ENCODE data around the gene TSPO2.

TSPO2 gene

DNA sequence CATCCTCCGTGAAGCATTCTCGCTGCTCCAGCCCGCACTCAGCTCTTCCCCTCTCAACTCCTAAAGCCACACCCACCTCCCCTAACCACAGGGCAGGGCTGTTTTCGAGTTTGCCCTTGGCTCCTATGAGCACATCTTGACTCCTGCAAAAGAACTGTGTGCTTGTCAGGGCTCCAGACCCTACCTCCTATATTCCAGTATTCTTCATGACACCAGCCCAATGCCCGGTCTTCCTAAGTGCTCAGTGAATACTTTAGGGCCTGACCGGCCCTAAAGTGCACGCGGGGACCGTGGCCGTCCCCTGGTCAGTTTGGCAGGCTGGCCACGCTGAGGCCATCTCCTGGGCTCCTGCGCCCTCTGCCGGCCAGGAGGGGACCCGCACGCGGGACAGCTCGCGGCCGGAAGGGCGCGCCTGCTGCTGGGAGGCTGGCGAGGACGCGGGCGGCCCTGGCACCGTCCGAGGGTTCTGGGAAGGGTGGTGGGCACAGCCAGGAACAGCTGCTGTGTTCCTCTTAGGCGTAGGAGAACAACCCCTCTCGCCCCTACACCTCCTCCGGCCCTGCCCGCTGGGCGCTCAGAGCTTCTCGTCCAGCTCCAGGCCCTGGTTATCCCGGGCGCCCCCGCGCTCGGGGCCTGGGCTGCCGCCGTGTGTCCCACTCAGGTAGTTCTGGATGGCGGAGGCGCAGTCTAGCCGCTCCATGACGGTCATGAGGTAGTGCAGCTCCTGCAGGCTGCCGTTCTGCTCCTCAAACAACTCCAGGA is 14.3 kb upstream of the TSPO2 start:
- DNase-seq: no peak

DNA sequence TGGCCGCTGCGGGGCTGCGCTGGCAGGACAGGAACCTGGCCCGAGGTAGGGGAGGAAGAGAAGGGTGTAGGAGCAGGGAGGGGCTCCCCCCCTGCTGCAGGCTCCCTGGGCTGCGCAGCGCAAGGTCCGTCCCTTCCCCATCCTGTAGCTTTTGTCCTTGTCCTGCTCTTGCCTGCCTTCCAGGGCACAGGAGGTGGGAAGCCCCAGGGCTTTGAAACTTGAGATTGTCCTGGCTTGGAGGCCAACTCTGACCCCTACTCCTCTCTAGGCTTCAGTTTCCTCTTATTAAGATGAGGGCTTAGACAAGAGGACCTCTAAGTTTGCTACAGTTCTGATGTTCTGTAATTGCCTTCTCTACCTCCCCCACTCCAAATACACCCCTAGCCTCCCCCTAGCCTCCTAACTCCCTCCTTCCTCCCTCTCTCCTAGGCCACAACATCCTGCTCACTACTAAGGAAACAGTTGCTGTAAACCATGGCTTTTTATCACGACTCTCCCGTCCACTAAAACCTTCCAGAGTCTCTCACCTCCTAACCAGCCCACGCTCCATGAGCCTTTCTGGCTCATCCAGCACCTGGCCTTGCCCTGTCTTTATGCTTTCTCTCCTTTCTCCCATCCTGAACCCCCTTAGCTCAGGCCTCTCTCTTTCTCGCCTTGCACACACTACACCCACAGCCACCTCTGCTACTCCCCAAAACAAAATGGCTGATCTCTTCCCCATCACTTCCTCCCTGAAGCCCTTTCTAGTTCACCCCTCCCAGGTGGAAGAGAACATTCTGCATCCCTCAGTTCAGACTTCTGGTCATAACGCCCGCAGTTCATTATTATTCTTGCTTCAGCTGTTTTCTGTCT is 13.5 kb upstream of the TSPO2 start:
- DNase-seq: no peak

DNA sequence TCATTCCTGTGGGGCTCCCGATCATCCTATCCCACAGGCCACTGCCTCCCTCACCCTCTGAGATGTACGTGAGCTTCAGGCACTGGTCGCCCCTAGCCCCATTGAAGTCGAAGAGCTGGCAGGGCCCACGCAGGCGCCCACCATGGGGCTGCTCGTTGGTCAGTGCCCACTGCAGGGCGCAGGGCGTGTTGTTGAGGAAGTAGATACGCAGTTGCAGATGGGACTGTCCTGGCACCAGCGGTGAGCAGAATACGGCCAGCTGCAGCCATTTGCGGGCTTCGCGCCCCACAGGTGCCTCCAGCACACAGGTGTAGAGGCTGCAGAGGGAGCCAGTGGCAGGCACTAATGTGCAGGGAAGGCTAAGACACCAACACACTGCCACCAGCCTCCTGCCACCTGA is 9.4 kb upstream of the TSPO2 start:
- no peak for DNase-seq

DNA sequence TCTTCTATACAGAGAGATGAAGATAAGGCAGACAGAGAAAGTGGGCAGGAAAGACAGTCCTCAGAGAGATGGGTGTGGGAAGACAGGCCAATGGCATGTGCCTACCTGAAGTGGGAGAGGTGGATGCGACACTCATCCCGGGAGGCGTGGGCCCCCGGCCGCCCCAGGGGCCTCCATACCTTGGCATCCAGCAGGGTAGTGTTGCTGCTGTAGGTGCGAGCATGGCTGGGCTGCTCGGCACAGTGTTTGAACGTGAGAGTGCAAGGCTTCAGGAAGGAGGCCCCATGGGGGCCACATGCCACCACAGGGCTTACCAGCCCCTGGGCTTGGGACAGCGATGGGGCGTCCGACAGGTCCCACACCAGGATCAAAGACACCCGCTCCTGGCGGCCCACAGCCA is 8.5 kb upstream of the TSPO2 start:
- no peak for DNase-seq

DNA sequence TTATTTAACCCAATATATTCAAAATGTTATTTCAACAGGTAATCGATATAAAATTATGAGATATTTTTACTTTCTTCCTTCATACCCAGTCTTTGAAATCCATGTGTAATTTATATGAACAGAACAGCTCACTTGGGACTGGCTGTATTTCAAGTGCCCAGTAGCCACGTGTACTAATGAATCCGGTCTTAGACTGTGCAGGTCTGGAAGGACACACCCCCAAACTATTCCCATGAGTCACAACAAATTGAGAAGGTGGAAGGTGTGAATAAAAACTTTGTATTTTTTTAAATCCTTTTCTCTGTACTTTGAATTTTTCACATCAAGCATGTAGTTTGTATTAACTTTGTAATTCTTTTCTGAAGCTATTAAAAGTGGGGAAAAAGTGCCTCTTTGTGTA is 6.1 kb upstream of the TSPO2 start:
- DNase-seq: no peak

GRCh38 chr6:41036601-41037000 is 5.7 kb upstream of the TSPO2 start:
- DNase-seq: no peak

- no peak for DNase-seq
Measured at GRCh38 chr6:41037107-41037900, 5.0 kb upstream of the TSPO2 start.

DNA sequence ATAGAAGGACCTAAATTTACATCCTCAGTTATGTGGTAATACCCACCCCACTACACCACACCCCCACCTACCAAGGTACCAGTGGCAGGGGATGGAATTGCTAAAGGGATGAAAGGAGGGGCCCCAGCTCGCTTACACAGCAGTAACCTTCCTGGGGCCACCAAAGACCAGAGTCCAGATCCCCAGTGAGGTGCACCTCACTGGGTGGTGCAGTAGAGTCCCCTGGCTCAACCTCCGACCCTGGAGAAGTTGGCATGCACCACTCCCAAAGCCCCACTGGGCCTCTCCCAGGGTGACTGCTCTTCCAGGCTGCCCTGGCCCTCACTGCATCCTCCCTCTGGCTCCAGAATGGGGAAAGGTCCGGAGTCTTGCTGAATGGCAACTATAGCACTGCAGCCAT is 4.1 kb upstream of the TSPO2 start:
- no peak for DNase-seq

DNA sequence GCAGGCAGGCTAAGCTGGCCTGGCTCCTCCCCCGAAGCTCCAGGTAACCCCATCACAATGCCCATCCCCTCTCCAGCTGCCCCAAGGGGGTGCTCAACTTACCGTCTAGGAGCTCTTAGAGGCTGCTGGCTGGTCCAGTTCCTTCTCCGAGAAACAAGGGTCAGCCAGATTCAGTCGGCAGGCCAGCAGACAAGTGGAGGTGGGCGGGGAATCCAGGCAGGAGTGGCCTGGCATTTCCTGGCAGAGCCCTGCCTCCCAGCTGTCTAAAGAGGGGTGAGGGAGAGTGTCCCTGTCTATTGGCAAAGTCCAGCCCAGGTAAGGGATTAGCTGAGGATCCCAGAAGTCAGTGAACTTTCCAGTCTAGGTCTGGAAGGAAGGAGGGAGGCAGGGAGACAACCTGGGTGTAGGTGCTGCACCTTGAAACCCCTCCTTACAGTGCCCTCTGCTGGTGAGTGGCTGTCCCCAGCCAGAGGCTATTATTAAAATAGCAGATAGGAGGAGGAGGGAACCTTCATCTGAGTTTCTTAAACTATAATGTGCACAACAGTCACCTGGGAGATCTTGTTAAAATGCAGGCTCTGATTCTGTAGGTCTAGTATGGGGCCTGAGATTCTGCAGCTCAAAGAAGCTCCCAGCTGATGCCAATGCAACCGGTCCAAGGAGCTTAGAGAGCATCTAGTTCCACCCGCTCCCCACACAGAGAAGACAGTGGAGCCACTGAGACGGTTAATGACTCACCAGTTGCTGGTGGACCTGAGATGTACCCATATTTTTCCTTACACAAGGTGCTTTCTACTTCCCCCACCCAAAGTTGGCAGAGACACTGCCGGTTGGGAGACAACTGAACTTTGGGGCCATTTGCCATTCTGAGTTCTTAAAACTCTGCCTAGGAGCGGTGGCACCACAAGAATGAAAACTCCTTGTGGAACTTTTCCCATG is 2.9 kb upstream of the TSPO2 start, which contains the start of gene UNC5CL:
Gene UNC5CL (minus strand): TSS at position 162 of the 939 bp plus-strand sequence. CDS start 4,147 bp downstream, outside the sequence.
- peak; percentile 66 for DNase-seq

- no peak for DNase-seq
Measured at GRCh38 chr6:41040101-41040939, 1.9 kb upstream of the TSPO2 start.

GRCh38 chr6:41040940-41041536 is 1.2 kb upstream of the TSPO2 start:
- DNase-seq: no peak

DNA sequence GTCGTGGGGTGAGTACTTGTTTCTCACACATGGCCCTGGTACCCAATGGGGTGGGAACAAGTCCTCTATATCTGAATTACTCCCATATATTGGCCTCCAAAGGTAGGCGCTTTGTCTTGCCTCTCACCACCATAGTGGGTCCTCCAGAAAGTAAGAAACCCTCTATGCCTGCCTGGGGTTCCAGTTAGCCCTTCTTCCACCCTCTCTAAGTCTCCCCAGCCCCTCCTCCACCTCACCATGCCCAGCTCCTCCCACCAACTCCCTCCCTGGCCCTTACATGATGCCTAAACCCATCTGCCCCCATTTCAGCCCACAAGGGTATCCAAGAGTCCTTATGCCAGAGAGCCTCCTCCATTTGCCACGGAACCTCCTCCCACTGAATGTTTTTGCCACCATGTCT is 884 bp downstream of the TSPO2 start:
- DNase-seq: no peak

GRCh38 chr6:41045664-41046063 is 3.4 kb downstream of the TSPO2 start:
- no peak for DNase-seq

- no peak for DNase-seq
Measured at GRCh38 chr6:41046084-41046483, 3.8 kb downstream of the TSPO2 start.

DNA sequence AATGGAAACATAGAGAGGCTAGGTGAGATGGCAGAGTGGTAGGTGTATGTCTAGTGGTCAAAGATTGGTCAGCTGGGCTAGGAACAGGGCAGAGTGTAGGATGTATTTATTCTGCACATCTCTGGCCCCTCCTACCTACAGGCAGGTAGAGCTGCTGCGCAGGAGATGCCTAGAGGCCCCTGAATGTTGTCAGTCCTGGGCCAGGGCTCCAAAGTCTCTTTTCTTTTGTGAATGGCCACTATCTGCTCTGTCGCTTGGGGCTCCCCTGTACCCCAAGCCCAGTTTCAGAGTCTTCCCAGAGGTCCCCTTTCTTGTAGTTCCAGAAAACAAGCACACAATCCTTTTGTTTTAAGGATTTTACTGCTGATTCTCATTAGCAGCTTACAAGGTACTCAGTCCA is 5.0 kb downstream of the TSPO2 start:
- no peak for DNase-seq

DNA sequence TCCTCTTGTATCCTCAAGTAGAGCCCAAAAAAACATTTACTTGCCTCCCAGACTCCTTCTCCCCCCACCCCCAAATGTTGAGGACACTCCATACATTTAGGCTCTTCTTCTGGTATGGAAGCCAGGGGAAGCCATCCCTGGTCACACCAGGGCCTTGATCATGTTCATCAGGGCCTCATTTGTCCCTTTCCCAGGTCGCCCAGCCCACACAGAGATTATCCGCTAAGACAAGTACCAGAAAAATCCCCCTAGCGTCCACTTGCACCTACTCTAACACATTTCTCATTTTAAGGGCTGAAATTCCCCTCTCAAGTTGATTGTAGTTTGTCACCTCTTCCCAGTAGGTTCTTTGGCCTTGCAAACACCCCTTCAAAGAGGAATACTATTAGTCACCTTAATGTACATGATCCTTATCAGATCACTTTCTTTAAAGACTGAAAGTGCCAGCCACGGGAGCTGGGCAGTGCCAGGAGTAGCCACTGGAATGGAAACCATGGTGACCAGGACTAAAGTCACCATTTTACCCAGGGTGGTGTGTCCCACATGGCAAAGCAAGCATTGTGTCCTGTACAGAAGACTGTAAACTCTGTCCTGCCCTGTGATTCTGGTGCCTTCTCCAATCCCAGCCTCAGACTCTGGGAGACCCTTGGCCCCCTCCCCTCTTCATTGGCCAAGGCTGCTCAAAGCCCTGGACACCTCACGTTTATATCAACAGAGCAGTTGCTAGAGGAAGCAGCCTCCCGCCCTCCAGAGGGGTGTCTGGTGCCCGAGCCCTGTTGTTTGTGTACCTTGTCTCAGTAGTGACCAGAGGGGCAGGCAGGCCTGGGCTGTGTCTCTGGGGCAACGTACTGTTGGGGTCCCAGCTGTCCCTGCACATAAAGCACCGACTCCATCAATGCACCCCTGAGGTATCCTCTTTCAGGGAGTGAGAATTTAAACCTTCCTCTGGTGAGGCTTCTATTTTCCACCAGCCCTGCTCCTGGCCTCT is 5.8 kb downstream of the TSPO2 start:
- DNase-seq: no peak

- DNase-seq: no peak
Measured at GRCh38 chr6:41049521-41049920, 7.3 kb downstream of the TSPO2 start.

- no peak for DNase-seq
Measured at GRCh38 chr6:41049955-41050354, 7.7 kb downstream of the TSPO2 start.

- DNase-seq: no peak
Measured at GRCh38 chr6:41050536-41050935, 8.3 kb downstream of the TSPO2 start.

DNA sequence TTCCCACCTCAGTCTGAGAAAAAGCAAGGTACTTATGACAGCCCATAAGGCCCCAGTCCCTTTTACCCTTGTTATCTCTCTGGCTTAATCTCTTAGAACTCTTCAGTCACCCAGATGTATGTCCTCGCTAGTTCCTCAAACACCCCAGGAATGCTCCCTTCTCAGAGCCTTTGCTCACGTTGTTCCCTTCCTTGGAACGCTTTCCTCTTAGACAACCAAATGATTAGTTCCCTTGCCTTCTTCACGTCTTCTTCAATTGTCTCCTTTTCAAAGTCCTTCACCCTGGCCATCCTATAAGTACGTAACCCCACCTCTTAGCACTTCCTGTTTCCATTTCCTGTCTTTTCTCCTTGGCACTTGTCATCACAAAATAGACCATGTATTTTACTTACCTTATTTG is 9.6 kb downstream of the TSPO2 start:
- DNase-seq: peak; percentile 21

Data from NCI-H2029 treated with DMSO at 0.1 percent for 48 hours (cell line).